IMR-90 (cell line): Measurements from ENCODE around the gene ARMH3. TPM values are rescaled to one million over a fixed set of nuclear protein-coding genes. Genes with fewer than 3 reads are reported as not detected.

ENCODE experiments used
- ATAC-seq: fragments of 200-7000 bp; cut with Tn5 transposase; 2 replicates; pipeline ENCODE4 v1.9.1; 2020; ENCODE audit warnings: low read depth, mild to moderate bottlenecking, moderate library complexity
- BruUV-seq: library from RNA; stranded (reverse); fragments of 400-500 nt; replicated peaks from 2 replicates; lab custom pipeline; 2021; lab: Mats Ljungman, UMichigan
- CTCF ChIA-PET: fragments of 300-600 bp; formaldehyde crosslinking; extraction: SDS; loops from one replicate; lab custom pipeline; 2021; ENCODE audit warnings: antibody characterized with exemption; lab: Yijun Ruan, JAX
- POLR2A ChIA-PET: fragments of 300-600 bp; sonication (Branson Sonifier 250); formaldehyde crosslinking; loops from one replicate; lab custom pipeline; 2022; ENCODE audit warnings: antibody characterized with exemption; ENCODE audit not compliant: unreplicated experiment; lab: Charles Lee
- DNase-seq: peaks from one replicate; pipeline ENCODE4 v3.0.0; 2013
- H2AFZ ChIP-seq: replicated peaks from 2 replicates; pipeline ENCODE3; 2013; ENCODE audit warnings: low read length, mild to moderate bottlenecking; ENCODE audit not compliant: poor library complexity
- H2AK5ac ChIP-seq: 2 replicates; pipeline ENCODE4 v1.6.1; 2013; ENCODE audit warnings: low read depth, low read length, inconsistent platforms
- H2AK9ac ChIP-seq: replicated peaks from 2 replicates; pipeline ENCODE3; 2013; ENCODE audit warnings: mild to moderate bottlenecking, low read depth, low read length, moderate library complexity; ENCODE audit not compliant: poor library complexity
- H2BK120ac ChIP-seq: 2 replicates; pipeline ENCODE4 v1.6.1; 2013; ENCODE audit warnings: low read depth, low read length, inconsistent platforms
- H2BK15ac ChIP-seq: 3 replicates; pipeline ENCODE4 v1.6.1; 2013; ENCODE audit warnings: low read depth, low read length, inconsistent platforms
- H2BK20ac ChIP-seq: 2 replicates; pipeline ENCODE4 v1.6.1; 2013; ENCODE audit warnings: low read depth, mild to moderate bottlenecking, inconsistent platforms, low read length, moderate library complexity
- H2BK5ac ChIP-seq: 2 replicates; pipeline ENCODE4 v1.6.1; 2013; ENCODE audit warnings: mild to moderate bottlenecking, low read depth, low read length, inconsistent platforms; ENCODE audit not compliant: poor library complexity, severe bottlenecking
- H3K14ac ChIP-seq: replicated peaks from 2 replicates; pipeline ENCODE4 v1.6.1; 2013; ENCODE audit warnings: low read depth, low read length, inconsistent platforms
- H3K18ac ChIP-seq: 2 replicates; pipeline ENCODE4 v1.6.1; 2013; ENCODE audit warnings: low read depth, low read length, control low read depth
- H3K23ac ChIP-seq: 2 replicates; pipeline ENCODE4 v1.6.1; 2013; ENCODE audit warnings: low read depth, low read length, inconsistent platforms
- H3K27ac ChIP-seq: 2 replicates; pipeline ENCODE4 v1.5.1; 2013; ENCODE audit warnings: mild to moderate bottlenecking, control low read depth, low read length; ENCODE audit not compliant: insufficient read depth
- H3K27me3 ChIP-seq: 2 replicates; pipeline ENCODE4 v1.6.1; 2013; ENCODE audit warnings: low read length; ENCODE audit not compliant: control insufficient read depth, insufficient read depth
- H3K36me3 ChIP-seq: 2 replicates; pipeline ENCODE4 v1.6.1; 2013; ENCODE audit warnings: low read length, mixed read lengths; ENCODE audit not compliant: control insufficient read depth, insufficient read depth
- H3K4ac ChIP-seq: 2 replicates; pipeline ENCODE4 v1.6.1; 2013; ENCODE audit warnings: low read depth, low read length, inconsistent platforms
- H3K4me1 ChIP-seq: 2 replicates; pipeline ENCODE4 v1.6.1; 2013; ENCODE audit warnings: low read length, mixed read lengths; ENCODE audit not compliant: control insufficient read depth, insufficient read depth
- H3K4me2 ChIP-seq: 2 replicates; pipeline ENCODE4 v1.6.1; 2013; ENCODE audit warnings: low read depth, mild to moderate bottlenecking, control low read depth, low read length, moderate library complexity
- H3K4me3 ChIP-seq: 2 replicates; pipeline ENCODE4 v1.5.1; 2013; ENCODE audit warnings: low read depth, mild to moderate bottlenecking, control low read depth, low read length, moderate library complexity; ENCODE audit not compliant: insufficient read depth
- H3K56ac ChIP-seq: 2 replicates; pipeline ENCODE4 v1.6.1; 2013; ENCODE audit warnings: low read length, inconsistent platforms; ENCODE audit not compliant: insufficient read depth; ENCODE audit errors: extremely low read depth
- H3K79me1 ChIP-seq, 2 experiments: 2 replicates each; pipeline ENCODE4 v1.6.1; 2013; ENCODE audit warnings: low read length in 2 of 2, inconsistent platforms in 1 of 2, low read depth in 1 of 2
- H3K9ac ChIP-seq: 2 replicates; pipeline ENCODE4 v1.6.1; 2013; ENCODE audit warnings: low read depth, low read length, control low read depth
- H3K9me1 ChIP-seq: 2 replicates; pipeline ENCODE4 v1.6.1; 2013; ENCODE audit warnings: low read length, inconsistent platforms; ENCODE audit not compliant: insufficient read depth
- H3K9me3 ChIP-seq: 2 replicates; pipeline ENCODE4 v1.6.1; 2013; ENCODE audit warnings: low read length; ENCODE audit not compliant: control insufficient read depth, insufficient read depth
- H4K20me1 ChIP-seq: 2 replicates; pipeline ENCODE4 v1.6.1; 2013; ENCODE audit warnings: low read length, inconsistent platforms; ENCODE audit not compliant: insufficient read depth
- H4K5ac ChIP-seq: 2 replicates; pipeline ENCODE4 v1.6.1; 2013; ENCODE audit warnings: mild to moderate bottlenecking, low read depth, low read length, control low read depth
- H4K8ac ChIP-seq, 2 experiments: 2 replicates each; pipeline ENCODE4 v1.6.1; 2013; ENCODE audit warnings: low read depth in 2 of 2, low read length in 2 of 2, control low read depth in 1 of 2, inconsistent platforms in 1 of 2
- H4K91ac ChIP-seq: 2 replicates; pipeline ENCODE4 v1.6.1; 2013; ENCODE audit warnings: low read depth, low read length, inconsistent platforms; ENCODE audit not compliant: insufficient read depth
- BHLHE40 ChIP-seq: fragments of 150-350 bp; IDR thresholded peaks from 2 replicates; pipeline ENCODE4 v1.6.1; 2016; ENCODE audit warnings: mild to moderate bottlenecking, low read depth, low read length
- CEBPB ChIP-seq: IDR thresholded peaks from 2 replicates; pipeline ENCODE4 v1.6.1; 2012; ENCODE audit warnings: low read depth, low read length, improper control_type of control experiment
- CHD1 ChIP-seq: IDR thresholded peaks from 2 replicates; pipeline ENCODE4 v1.6.1; 2012; ENCODE audit warnings: low read depth, low read length, improper control_type of control experiment
- FOS ChIP-seq: fragments of 150-350 bp; IDR thresholded peaks from 2 replicates; pipeline ENCODE4 v1.6.1; 2016; ENCODE audit warnings: low read depth, low read length
- MAFK ChIP-seq: IDR thresholded peaks from 2 replicates; pipeline ENCODE4 v1.6.1; 2012; ENCODE audit warnings: low read depth, low read length, improper control_type of control experiment
- MAZ ChIP-seq: IDR thresholded peaks from 2 replicates; pipeline ENCODE4 v1.6.1; 2012; ENCODE audit warnings: low read depth, mild to moderate bottlenecking, low read length, improper control_type of control experiment, moderate library complexity, borderline replicate concordance
- MXI1 ChIP-seq: IDR thresholded peaks from 2 replicates; pipeline ENCODE4 v1.6.1; 2012; ENCODE audit warnings: low read depth, mild to moderate bottlenecking, low read length, moderate library complexity, borderline replicate concordance
- NFE2L2 ChIP-seq: fragments of 150-350 bp; IDR thresholded peaks from 2 replicates; pipeline ENCODE4 v1.6.1; 2016; ENCODE audit warnings: low read depth, mild to moderate bottlenecking, low read length
- POLR2A ChIP-seq: IDR thresholded peaks from 2 replicates; pipeline ENCODE4 v1.6.1; 2012; ENCODE audit warnings: mild to moderate bottlenecking, low read depth, low read length
- RAD21 ChIP-seq: IDR thresholded peaks from 2 replicates; pipeline ENCODE4 v1.6.1; 2012; ENCODE audit warnings: low read length, improper control_type of control experiment
- RCOR1 ChIP-seq: IDR thresholded peaks from 2 replicates; pipeline ENCODE4 v1.6.1; 2012; ENCODE audit warnings: mild to moderate bottlenecking, low read length, improper control_type of control experiment; ENCODE audit not compliant: insufficient replicate concordance
- RFX5 ChIP-seq: IDR thresholded peaks from 2 replicates; pipeline ENCODE4 v1.8.0; 2012; ENCODE audit warnings: low read depth, mild to moderate bottlenecking, low read length, moderate library complexity
- SMC3 ChIP-seq: fragments of 150-350 bp; IDR thresholded peaks from 2 replicates; pipeline ENCODE4 v1.6.1; 2016; ENCODE audit warnings: low read depth, mild to moderate bottlenecking, antibody characterized with exemption, low read length, moderate library complexity
- WGBS, 2 experiments: methylation state at CpG; one replicate each; pipeline versions ENCODE4 v1.1.5 to v1.1.7; 2013; ENCODE audit warnings: missing lambda C conversion rate in 2 of 2; ENCODE audit not compliant: insufficient read length in 1 of 2; ENCODE audit errors: extremely low coverage in 2 of 2; 5-methylcytosine and 5-hydroxymethylcytosine counted together
- dilution Hi-C: fragments of 300-500 bp; cut with HindIII; formaldehyde crosslinking; loops from one replicate; pipeline ENCODE4 v1.14.3; 2018; ENCODE audit warnings: low sequenced_read_pairs; ENCODE audit not compliant: unreplicated experiment
- in situ Hi-C: fragments of 300-500 bp; cut with MboI; formaldehyde crosslinking; loops from 3 replicates; pipeline ENCODE4 v1.14.3; 2019; ENCODE audit warnings: low sequenced_read_pairs, inconsistent platforms, mixed read lengths
- intact Hi-C: fragments of 100-400 bp; cut with micrococcal nuclease; formaldehyde crosslinking; loops from 2 replicates; pipeline ENCODE4 v1.10.0; 2022
- polyA plus RNA-seq, 3 experiments: library from polyadenylated mRNA; depleted of rRNA; stranded (reverse); fragments of >200 nt; gene quantifications; 2 replicates each; pipeline ENCODE4 v1.2.3, GENCODE V29; 2012; ENCODE audit warnings: low replicate concordance in 1 of 3
- total RNA-seq: library from RNA; depleted of rRNA; stranded (reverse); fragments of >200 nt; gene quantifications from 2 replicates; pipeline ENCODE4 v1.2.3, GENCODE V29; 2012
- TF ChIP-seq, protein P1 (sequence below): fragments of 150-350 bp; IDR thresholded peaks from 2 replicates; pipeline ENCODE4 v1.6.1; 2016; ENCODE audit warnings: low read depth, mild to moderate bottlenecking, low read length, moderate library complexity, borderline replicate concordance
- TF ChIP-seq, protein P2 (sequence below): fragments of 150-350 bp; IDR thresholded peaks from 2 replicates; pipeline ENCODE4 v1.6.1; 2017; ENCODE audit warnings: mild to moderate bottlenecking, antibody characterized with exemption, low read length, low read depth
- TF ChIP-seq, protein P3 (sequence below): conservative IDR thresholded peaks from 2 replicates; pipeline ENCODE4 v1.5.1; 2012; ENCODE audit warnings: mild to moderate bottlenecking, low read depth, low read length, improper control_type of control experiment

The ARMH3 gene
- total and polyA plus RNA-seq, 2 of the 4 experiments (the other 2 are of a cell fraction): 12.1 to 13.1 TPM

DNA sequence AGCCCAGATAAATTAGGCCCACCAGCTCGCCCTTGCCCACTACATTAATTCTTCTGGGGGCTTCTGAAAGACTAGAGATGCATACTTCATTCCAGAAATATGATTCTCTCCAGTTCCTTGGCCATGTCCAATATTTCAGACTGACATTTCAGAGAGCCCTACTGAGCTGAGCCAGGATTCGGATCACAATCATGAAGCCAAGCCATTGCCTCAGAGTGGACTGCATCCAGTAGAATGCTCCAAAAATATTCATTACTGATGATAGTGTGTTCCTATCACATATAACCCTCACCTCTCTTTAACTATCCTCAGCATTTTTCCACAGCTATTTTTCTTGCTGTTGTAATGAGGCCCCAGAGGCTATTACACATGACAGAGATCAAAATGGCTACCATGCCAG lies 38.7 kb downstream of the ARMH3 start:
- no peak for DNase-seq
- dilution Hi-C loops (no loop called here), in situ Hi-C loops (loop anchor here (10.0 kb wide), 1 partner anchor 132 kb away; no protein-coding TSS in a partner anchor), intact Hi-C loops (loop anchor here (2.0 kb wide), 1 partner anchor 56 kb away; no protein-coding TSS in a partner anchor)
- H3K9ac ChIP-seq: no peak overlapping the region
- H4K91ac ChIP-seq: no peak overlapping the region
- ATAC-seq: no peak
- H3K27ac ChIP-seq: no peak overlapping the region
- H2BK15ac ChIP-seq: no peak overlapping the region
- ChIA-PET CTCF (interaction anchor here (0.6 kb wide), 2 partner anchors 59 to 177 kb away, joined by 3 read pairs; no protein-coding TSS in a partner anchor), POLR2A (no interaction called here)
- H3K27me3 ChIP-seq: no peaks in the 10 kb centered on the region
- TF ChIP-seq RFX5 (no peak), RAD21 (no peak), MAZ (no peak), CHD1 (no peak), POLR2A (no peak), BHLHE40 (no peak), NFE2L2 (no peak), CEBPB (no peak), SMC3 (no peak), FOS (no peak), RCOR1 (no peak), MXI1 (no peak), MAFK (no peak)
- TF ChIP-seq, protein P1, sequence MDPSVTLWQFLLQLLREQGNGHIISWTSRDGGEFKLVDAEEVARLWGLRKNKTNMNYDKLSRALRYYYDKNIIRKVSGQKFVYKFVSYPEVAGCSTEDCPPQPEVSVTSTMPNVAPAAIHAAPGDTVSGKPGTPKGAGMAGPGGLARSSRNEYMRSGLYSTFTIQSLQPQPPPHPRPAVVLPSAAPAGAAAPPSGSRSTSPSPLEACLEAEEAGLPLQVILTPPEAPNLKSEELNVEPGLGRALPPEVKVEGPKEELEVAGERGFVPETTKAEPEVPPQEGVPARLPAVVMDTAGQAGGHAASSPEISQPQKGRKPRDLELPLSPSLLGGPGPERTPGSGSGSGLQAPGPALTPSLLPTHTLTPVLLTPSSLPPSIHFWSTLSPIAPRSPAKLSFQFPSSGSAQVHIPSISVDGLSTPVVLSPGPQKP: no peak
- TF ChIP-seq, protein P2, sequence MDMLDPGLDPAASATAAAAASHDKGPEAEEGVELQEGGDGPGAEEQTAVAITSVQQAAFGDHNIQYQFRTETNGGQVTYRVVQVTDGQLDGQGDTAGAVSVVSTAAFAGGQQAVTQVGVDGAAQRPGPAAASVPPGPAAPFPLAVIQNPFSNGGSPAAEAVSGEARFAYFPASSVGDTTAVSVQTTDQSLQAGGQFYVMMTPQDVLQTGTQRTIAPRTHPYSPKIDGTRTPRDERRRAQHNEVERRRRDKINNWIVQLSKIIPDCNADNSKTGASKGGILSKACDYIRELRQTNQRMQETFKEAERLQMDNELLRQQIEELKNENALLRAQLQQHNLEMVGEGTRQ: no peak
- TF ChIP-seq, protein P3, sequence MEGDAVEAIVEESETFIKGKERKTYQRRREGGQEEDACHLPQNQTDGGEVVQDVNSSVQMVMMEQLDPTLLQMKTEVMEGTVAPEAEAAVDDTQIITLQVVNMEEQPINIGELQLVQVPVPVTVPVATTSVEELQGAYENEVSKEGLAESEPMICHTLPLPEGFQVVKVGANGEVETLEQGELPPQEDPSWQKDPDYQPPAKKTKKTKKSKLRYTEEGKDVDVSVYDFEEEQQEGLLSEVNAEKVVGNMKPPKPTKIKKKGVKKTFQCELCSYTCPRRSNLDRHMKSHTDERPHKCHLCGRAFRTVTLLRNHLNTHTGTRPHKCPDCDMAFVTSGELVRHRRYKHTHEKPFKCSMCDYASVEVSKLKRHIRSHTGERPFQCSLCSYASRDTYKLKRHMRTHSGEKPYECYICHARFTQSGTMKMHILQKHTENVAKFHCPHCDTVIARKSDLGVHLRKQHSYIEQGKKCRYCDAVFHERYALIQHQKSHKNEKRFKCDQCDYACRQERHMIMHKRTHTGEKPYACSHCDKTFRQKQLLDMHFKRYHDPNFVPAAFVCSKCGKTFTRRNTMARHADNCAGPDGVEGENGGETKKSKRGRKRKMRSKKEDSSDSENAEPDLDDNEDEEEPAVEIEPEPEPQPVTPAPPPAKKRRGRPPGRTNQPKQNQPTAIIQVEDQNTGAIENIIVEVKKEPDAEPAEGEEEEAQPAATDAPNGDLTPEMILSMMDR: no peak
- no peaks in the 10 kb centered on the region for H3K79me1 ChIP-seq
- no peak overlapping the region for H2AK5ac ChIP-seq
- no peaks in the 10 kb centered on the region for H3K9me3 ChIP-seq
- no peak overlapping the region for H3K14ac ChIP-seq
- no peak overlapping the region for H2BK20ac ChIP-seq
- H3K4me3 ChIP-seq: no peak overlapping the region
- H4K8ac ChIP-seq: no peak overlapping the region
- no peak overlapping the region for H3K4me2 ChIP-seq
- H4K20me1 ChIP-seq: no peaks in the 10 kb centered on the region
- H2BK120ac ChIP-seq: no peak overlapping the region
- peaks cover 18% of the 10 kb centered on the region for H3K36me3 ChIP-seq
- no peak overlapping the region for H2AK9ac ChIP-seq
- H3K56ac ChIP-seq: no peak overlapping the region
- no peak overlapping the region for H2BK5ac ChIP-seq
- no peaks in the 10 kb centered on the region for H3K9me1 ChIP-seq
- H3K4me1 ChIP-seq: no peaks in the 10 kb centered on the region
- no peak overlapping the region for H3K4ac ChIP-seq
- no peak overlapping the region for H3K23ac ChIP-seq
- BruUV-seq: no TSS peak
- H4K5ac ChIP-seq: no peak overlapping the region
- H3K18ac ChIP-seq: no peak overlapping the region
- WGBS, 2 experiments: 100% methylated on average over 1 of the region's 2 CpGs; no CpG with 5 or more reads in 1 of the 2 experiments
- no peak overlapping the region for H2AFZ ChIP-seq
